Measurements from ENCODE around the gene CBX4. TPM values are rescaled to one million over a fixed set of nuclear protein-coding genes. Genes with fewer than 3 reads are reported as not detected.

CBX4 gene
- total and polyA plus RNA-seq, 2 of the 13 experiments (the other 11 are each of a cell fraction or from before 2014, with no cell fraction given) = 25.8 to 50.8 TPM

DNA sequence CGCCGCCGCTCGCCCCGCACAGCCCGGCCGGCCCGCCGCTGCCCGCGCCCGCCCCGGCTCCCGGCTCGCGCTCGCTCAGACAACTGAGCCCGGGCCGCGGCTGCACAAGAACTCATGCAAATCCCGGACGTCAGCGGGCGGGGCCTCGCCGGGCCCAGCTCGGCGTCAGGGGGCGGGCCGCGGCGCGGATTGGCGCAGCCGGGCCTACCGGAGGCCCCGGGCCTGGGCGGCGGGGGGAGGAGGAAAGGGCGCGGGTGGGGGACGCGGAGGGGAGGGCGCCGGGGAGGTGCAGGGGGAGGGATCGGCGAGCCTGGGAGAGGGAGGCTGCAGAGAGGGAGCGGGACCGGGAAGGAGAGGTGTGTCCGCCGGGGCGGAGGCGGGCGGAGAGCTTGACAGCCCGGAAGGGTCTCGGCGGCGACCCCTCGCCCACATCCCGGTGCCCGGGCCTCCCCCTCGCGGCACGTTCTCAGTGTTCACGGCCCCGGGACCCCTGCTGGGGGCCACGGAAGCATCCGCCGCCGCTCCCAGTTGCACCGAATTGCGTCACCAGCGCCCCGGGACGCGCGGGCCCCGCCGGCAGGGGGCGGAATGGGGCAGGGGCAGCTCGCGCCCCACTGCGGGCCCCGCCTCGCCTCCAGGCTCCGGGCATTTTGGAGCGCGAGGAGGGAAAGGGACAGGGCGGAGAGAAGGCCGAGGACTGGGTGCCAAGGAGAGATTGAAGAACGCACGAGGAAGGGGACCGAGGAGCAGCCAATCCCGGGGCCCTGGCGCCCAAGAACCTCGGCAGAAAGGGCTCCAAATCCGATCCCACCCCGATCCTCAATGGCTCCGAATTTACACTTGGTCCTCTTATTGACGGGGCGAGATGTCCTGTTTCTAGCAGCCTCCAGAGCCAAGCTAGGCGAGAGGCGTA, at the start of gene CBX4 (continued):
- TF ChIP-seq ZKSCAN8 (CRISPR knock-in tag; IDR thresholded peaks at IDR 0.05; ENCODE audit: borderline replicate concordance) (peak; percentile 78; the same call in 1 of the 2 replicates), EP300 (IDR thresholded peaks at IDR 0.05; ENCODE audit: low read depth in 2 of 2, low read length in 2 of 2) (peak in 1 of 2 experiments; percentile 51; a peak in 1 of 4 replicates), EP300 (CRISPR knock-in tag; IDR thresholded peaks at IDR 0.05; ENCODE audit: borderline replicate concordance) (peak; percentile 83), CCDC6 (CRISPR knock-in tag; IDR thresholded peaks at IDR 0.05) (peak; percentile 72), IRF2 (CRISPR knock-in tag; IDR thresholded peaks at IDR 0.05) (0 out of 2 replicates have a peak, but pooled peaks have one; percentile 20), TAF1 (CRISPR knock-in tag; IDR thresholded peaks at IDR 0.05) (peak; percentile 82), ZMAT3 (CRISPR knock-in tag; conservative IDR thresholded peaks at IDR 0.05) (peak; percentile 70; the same call in 1 of the 2 replicates), THAP11 (CRISPR knock-in tag; IDR thresholded peaks at IDR 0.05) (peak; percentile 73), YY1 (IDR thresholded peaks at IDR 0.05; ENCODE audit: insufficient read depth, insufficient replicate concordance, low read depth, low read length) (peak; percentile 58), CBX5 (CRISPR knock-in tag; IDR thresholded peaks at IDR 0.05; ENCODE audit: borderline replicate concordance) (peak; percentile 54; the same call in 1 of the 2 replicates), ZNF230 (CRISPR knock-in tag; IDR thresholded peaks at IDR 0.05) (peak; percentile 60; the same call in 1 of the 2 replicates), KDM3A (CRISPR knock-in tag; IDR thresholded peaks at IDR 0.05; ENCODE audit: low read depth) (peak; percentile 94), ASH2L (IDR thresholded peaks at IDR 0.05; ENCODE audit: insufficient read length, low read depth, low read length) (peak; percentile 72), MED13 (CRISPR knock-in tag; IDR thresholded peaks at IDR 0.05) (peak; percentile 84; the same call in 1 of the 2 replicates), ZNF614 (CRISPR knock-in tag; IDR thresholded peaks at IDR 0.05; ENCODE audit: borderline replicate concordance) (peak; percentile 76; the same call in 1 of the 2 replicates), RARG (CRISPR knock-in tag; IDR thresholded peaks at IDR 0.05; ENCODE audit: low read depth) (no peak), STAG1 (CRISPR knock-in tag; IDR thresholded peaks at IDR 0.05) (peak; percentile 72), NR2F1 (CRISPR knock-in tag; IDR thresholded peaks at IDR 0.05) (peak in 1 of 2 experiments; percentile 61; a peak in 2 of 4 replicates), ZNF749 (CRISPR knock-in tag; IDR thresholded peaks at IDR 0.05; ENCODE audit: borderline replicate concordance) (peak; percentile 87; the same call in 1 of the 2 replicates), ZNF432 (CRISPR knock-in tag; IDR thresholded peaks at IDR 0.05; ENCODE audit: borderline replicate concordance) (no peak)
- TF ChIP-seq, protein P1, sequence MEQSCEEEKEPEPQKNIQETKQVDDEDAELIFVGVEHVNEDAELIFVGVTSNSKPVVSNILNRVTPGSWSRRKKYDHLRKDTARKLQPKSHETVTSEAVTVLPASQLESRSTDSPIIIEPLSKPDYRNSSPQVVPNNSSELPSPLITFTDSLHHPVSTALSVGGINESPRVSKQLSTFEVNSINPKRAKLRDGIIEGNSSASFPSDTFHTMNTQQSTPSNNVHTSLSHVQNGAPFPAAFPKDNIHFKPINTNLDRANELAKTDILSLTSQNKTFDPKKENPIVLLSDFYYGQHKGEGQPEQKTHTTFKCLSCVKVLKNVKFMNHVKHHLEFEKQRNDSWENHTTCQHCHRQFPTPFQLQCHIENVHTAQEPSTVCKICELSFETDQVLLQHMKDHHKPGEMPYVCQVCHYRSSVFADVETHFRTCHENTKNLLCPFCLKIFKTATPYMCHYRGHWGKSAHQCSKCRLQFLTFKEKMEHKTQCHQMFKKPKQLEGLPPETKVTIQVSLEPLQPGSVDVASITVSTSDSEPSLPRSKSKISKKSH (CRISPR knock-in tag; IDR thresholded peaks at IDR 0.05; ENCODE audit: borderline replicate concordance) = peak; percentile 73; the same call in 1 of the 2 replicates
- TF ChIP-seq, protein P2, sequence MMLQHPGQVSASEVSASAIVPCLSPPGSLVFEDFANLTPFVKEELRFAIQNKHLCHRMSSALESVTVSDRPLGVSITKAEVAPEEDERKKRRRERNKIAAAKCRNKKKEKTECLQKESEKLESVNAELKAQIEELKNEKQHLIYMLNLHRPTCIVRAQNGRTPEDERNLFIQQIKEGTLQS (CRISPR knock-in tag; IDR thresholded peaks at IDR 0.05) = peak; percentile 99
- TF ChIP-seq, protein P3, sequence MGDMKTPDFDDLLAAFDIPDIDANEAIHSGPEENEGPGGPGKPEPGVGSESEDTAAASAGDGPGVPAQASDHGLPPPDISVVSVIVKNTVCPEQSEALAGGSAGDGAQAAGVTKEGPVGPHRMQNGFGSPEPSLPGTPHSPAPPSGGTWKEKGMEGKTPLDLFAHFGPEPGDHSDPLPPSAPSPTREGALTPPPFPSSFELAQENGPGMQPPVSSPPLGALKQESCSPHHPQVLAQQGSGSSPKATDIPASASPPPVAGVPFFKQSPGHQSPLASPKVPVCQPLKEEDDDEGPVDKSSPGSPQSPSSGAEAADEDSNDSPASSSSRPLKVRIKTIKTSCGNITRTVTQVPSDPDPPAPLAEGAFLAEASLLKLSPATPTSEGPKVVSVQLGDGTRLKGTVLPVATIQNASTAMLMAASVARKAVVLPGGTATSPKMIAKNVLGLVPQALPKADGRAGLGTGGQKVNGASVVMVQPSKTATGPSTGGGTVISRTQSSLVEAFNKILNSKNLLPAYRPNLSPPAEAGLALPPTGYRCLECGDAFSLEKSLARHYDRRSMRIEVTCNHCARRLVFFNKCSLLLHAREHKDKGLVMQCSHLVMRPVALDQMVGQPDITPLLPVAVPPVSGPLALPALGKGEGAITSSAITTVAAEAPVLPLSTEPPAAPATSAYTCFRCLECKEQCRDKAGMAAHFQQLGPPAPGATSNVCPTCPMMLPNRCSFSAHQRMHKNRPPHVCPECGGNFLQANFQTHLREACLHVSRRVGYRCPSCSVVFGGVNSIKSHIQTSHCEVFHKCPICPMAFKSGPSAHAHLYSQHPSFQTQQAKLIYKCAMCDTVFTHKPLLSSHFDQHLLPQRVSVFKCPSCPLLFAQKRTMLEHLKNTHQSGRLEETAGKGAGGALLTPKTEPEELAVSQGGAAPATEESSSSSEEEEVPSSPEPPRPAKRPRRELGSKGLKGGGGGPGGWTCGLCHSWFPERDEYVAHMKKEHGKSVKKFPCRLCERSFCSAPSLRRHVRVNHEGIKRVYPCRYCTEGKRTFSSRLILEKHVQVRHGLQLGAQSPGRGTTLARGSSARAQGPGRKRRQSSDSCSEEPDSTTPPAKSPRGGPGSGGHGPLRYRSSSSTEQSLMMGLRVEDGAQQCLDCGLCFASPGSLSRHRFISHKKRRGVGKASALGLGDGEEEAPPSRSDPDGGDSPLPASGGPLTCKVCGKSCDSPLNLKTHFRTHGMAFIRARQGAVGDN (CRISPR knock-in tag; IDR thresholded peaks at IDR 0.05) = peak; percentile 90
